Measurements from ENCODE around the gene LBR.

Gene LBR

GRCh38 chr1:225462714-225463574, 35.1 kb upstream of the LBR start:
- DNase-seq = no peak

GRCh38 chr1:225462429-225462713, 34.5 kb upstream of the LBR start:
- no peak for DNase-seq

- no peak for DNase-seq
Measured at GRCh38 chr1:225461533-225462428, 33.9 kb upstream of the LBR start.

- DNase-seq = peak; percentile 61
Measured at GRCh38 chr1:225460737-225461532, 33.1 kb upstream of the LBR start.

- DNase-seq = no peak
Measured at GRCh38 chr1:225460021-225460736, 32.3 kb upstream of the LBR start.

- DNase-seq = no peak
Measured at GRCh38 chr1:225458222-225458631, 30.4 kb upstream of the LBR start.

GRCh38 chr1:225454733-225455132, 26.9 kb upstream of the LBR start:
- peak; percentile 87 for DNase-seq

GRCh38 chr1:225453797-225454648, 26.2 kb upstream of the LBR start:
- no peak for DNase-seq

GRCh38 chr1:225451840-225452515, 24.1 kb upstream of the LBR start:
- DNase-seq = no peak

- DNase-seq = no peak
Measured at GRCh38 chr1:225451340-225451739, 23.5 kb upstream of the LBR start.

- DNase-seq = peak; percentile 45
Measured at GRCh38 chr1:225450491-225451191, 22.8 kb upstream of the LBR start.

GRCh38 chr1:225449774-225450173, 21.9 kb upstream of the LBR start:
- no peak for DNase-seq

GRCh38 chr1:225449261-225449660, 21.4 kb upstream of the LBR start:
- no peak for DNase-seq

- DNase-seq = no peak
Measured at GRCh38 chr1:225448146-225448805, 20.4 kb upstream of the LBR start.

- no peak for DNase-seq
Measured at GRCh38 chr1:225447650-225448089, 19.8 kb upstream of the LBR start.

- DNase-seq = no peak
Measured at GRCh38 chr1:225446981-225447615, 19.3 kb upstream of the LBR start.

- no peak for DNase-seq
Measured at GRCh38 chr1:225446595-225446960, 18.7 kb upstream of the LBR start.

GRCh38 chr1:225445639-225446594, 18.1 kb upstream of the LBR start:
- DNase-seq = no peak

All from activated CD4-positive, alpha-beta T cell treated with anti-CD3 and anti-CD28 coated beads for 48 hours (primary cell).